ENCODE data around the gene HABP4. TPM values are rescaled to one million over a fixed set of nuclear protein-coding genes. Genes with fewer than 3 reads are reported as not detected.

Gene HABP4
- polyA plus RNA-seq, 12 donors: 8.7 to 13.3 (median 12.0) TPM; not detected in 1

- DNase-seq: no peak
These were observed 69.1 kb downstream of the HABP4 start for GRCh38 chr9:96519095-96519494.

- DNase-seq: peak; percentile 57
These were observed 69.8 kb downstream of the HABP4 start for GRCh38 chr9:96519787-96520186.

- DNase-seq: no peak
These were observed 72.4 kb downstream of the HABP4 start for GRCh38 chr9:96522366-96522765.

GRCh38 chr9:96523374-96523773, 73.4 kb downstream of the HABP4 start:
- no peak for DNase-seq

- no peak for DNase-seq
These were observed 74.1 kb downstream of the HABP4 start for GRCh38 chr9:96524045-96524444.

- DNase-seq: no peak
These were observed 74.8 kb downstream of the HABP4 start for GRCh38 chr9:96524764-96525163.

GRCh38 chr9:96532173-96532572, 82.2 kb downstream of the HABP4 start:
- no peak for DNase-seq

GRCh38 chr9:96540106-96540505, 90.1 kb downstream of the HABP4 start:
- DNase-seq: no peak

Other genes with a start within 250 kb of the HABP4 start
- gene HSD17B3, start 148.0 kb upstream of the HABP4 start, polyA plus RNA-seq (ENCODE audit: insufficient read length in 12 of 12): 1 to 10 TPM in 4 of 12 donors, under 1 TPM in 6, not detected in 2; 0.20 to 2.7 (median 0.52) TPM
- 10 to 100 TPM in 11 of 12 donors, not detected in 1; 16.9 to 32.3 (median 24.6) TPM for gene SLC35D2, start 66.5 kb upstream of the HABP4 start, polyA plus RNA-seq (ENCODE audit: insufficient read length in 12 of 12)
- 10 to 100 TPM in 1 of 12 donors, 1 to 10 TPM in 10, not detected in 1; 5.8 to 10.5 (median 6.8) TPM for gene ZNF367, start 31.8 kb upstream of the HABP4 start, polyA plus RNA-seq (ENCODE audit: insufficient read length in 12 of 12)
- 10 to 100 TPM in 11 of 12 donors, not detected in 1; 13.4 to 22.7 (median 17.7) TPM for gene CDC14B, start 169.7 kb downstream of the HABP4 start, polyA plus RNA-seq (ENCODE audit: insufficient read length in 12 of 12)
- gene PRXL2C, start 205.1 kb downstream of the HABP4 start, polyA plus RNA-seq (ENCODE audit: insufficient read length in 12 of 12): 10 to 100 TPM in 9 of 12 donors, 1 to 10 TPM in 2, not detected in 1; 7.8 to 18.0 (median 13.3) TPM